ENCODE measurements around the gene MGAT4A.

MGAT4A gene

GRCh38 chr2:98614024-98614739, 116.8 kb downstream of the MGAT4A start:
- TF ChIP-seq, protein P1, sequence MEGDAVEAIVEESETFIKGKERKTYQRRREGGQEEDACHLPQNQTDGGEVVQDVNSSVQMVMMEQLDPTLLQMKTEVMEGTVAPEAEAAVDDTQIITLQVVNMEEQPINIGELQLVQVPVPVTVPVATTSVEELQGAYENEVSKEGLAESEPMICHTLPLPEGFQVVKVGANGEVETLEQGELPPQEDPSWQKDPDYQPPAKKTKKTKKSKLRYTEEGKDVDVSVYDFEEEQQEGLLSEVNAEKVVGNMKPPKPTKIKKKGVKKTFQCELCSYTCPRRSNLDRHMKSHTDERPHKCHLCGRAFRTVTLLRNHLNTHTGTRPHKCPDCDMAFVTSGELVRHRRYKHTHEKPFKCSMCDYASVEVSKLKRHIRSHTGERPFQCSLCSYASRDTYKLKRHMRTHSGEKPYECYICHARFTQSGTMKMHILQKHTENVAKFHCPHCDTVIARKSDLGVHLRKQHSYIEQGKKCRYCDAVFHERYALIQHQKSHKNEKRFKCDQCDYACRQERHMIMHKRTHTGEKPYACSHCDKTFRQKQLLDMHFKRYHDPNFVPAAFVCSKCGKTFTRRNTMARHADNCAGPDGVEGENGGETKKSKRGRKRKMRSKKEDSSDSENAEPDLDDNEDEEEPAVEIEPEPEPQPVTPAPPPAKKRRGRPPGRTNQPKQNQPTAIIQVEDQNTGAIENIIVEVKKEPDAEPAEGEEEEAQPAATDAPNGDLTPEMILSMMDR (IDR thresholded peaks at IDR 0.05; ENCODE audit: insufficient read depth, low read length, poor library complexity, severe bottlenecking) = no peak
- Histone ChIP-seq H3K27me3 (replicated peaks; ENCODE audit: control insufficient read depth, insufficient read depth, low read length) (no peaks in the 10 kb centered on the region), H3K4me3 (replicated peaks; ENCODE audit: low read depth, low read length) (no peak overlapping the region), H3K36me3 (ENCODE audit: control insufficient read depth, insufficient read depth, low read length) (peaks cover 10% of the 10 kb centered on the region)
- DNase-seq (ENCODE audit: extremely low read depth, insufficient read length) = no peak

DNA sequence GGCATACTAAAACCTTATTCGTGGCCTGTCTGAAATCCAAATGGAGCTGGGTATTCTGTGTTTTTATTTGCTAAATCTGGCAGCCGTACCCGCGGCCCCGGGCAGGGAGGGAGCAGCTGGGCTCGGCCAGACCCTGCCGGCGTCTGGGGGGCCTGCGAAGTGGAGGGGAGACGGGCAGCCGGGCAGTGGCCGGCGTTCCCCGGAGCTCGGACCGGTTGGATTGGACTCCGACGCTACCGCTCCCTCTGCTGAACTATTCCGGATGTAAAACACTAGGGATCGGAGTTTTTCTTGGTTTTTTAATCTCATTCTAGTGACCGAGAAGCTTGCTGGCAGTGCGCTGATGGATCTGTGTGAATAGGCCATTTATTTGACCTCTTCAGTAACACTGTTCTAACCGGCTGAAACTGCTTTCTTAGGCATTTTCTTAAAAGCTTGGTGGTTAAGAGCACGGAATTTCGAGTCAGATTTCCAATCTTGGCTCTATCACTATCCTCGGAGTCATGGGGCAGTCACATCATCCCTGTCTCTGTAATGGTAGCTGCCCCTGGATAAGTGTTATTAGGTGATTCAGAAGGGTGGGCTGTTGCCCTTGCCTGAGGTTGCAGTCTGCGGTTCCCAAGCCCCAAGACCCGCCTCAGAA, 121.8 kb downstream of the MGAT4A start:
- Histone ChIP-seq H3K27me3 (replicated peaks; ENCODE audit: control insufficient read depth, insufficient read depth, low read length) (no peaks in the 10 kb centered on the region), H3K4me3 (replicated peaks; ENCODE audit: low read depth, low read length) (peak overlapping the region; percentile 97), H3K36me3 (ENCODE audit: control insufficient read depth, insufficient read depth, low read length) (peaks cover 6% of the 10 kb centered on the region)
- no peak for DNase-seq (ENCODE audit: extremely low read depth, insufficient read length)
- TF ChIP-seq, protein P1 (IDR thresholded peaks at IDR 0.05; ENCODE audit: insufficient read depth, low read length, poor library complexity, severe bottlenecking) = no peak

- TF ChIP-seq, protein P1 (IDR thresholded peaks at IDR 0.05; ENCODE audit: insufficient read depth, low read length, poor library complexity, severe bottlenecking) = no peak
- peak; percentile 95 for DNase-seq (ENCODE audit: extremely low read depth, insufficient read length)
- Histone ChIP-seq H3K36me3 (ENCODE audit: control insufficient read depth, insufficient read depth, low read length) (peaks cover 2% of the 10 kb centered on the region), H3K4me3 (replicated peaks; ENCODE audit: low read depth, low read length) (peak within 1 kb of the TSS; percentile 97), H3K27me3 (replicated peaks; ENCODE audit: control insufficient read depth, insufficient read depth, low read length) (no peaks in the 10 kb centered on the region)
These were observed 122.6 kb downstream of the MGAT4A start, which contains the start of the genes COA5 and UNC50 for GRCh38 chr2:98608116-98608961. Gene COA5 (minus strand): TSS chr2:98608512. CDS start chr2:98608405, 107 bp downstream. Gene UNC50 (plus strand): TSS chr2:98608589. CDS start chr2:98609760, 1,171 bp downstream.

GRCh38 chr2:98607741-98608115, 123.2 kb downstream of the MGAT4A start:
- H3K27me3 ChIP-seq (replicated peaks; ENCODE audit: control insufficient read depth, insufficient read depth, low read length) = no peaks in the 10 kb centered on the region
- DNase-seq (ENCODE audit: extremely low read depth, insufficient read length) = no peak
- peaks cover 2% of the 10 kb centered on the region for H3K36me3 ChIP-seq (ENCODE audit: control insufficient read depth, insufficient read depth, low read length)
- TF ChIP-seq, protein P1 (IDR thresholded peaks at IDR 0.05; ENCODE audit: insufficient read depth, low read length, poor library complexity, severe bottlenecking) = no peak
- H3K4me3 ChIP-seq (replicated peaks; ENCODE audit: low read depth, low read length) = peak overlapping the region; percentile 97

GRCh38 chr2:98607104-98607503, 123.8 kb downstream of the MGAT4A start:
- peaks cover 2% of the 10 kb centered on the region for H3K36me3 ChIP-seq (ENCODE audit: control insufficient read depth, insufficient read depth, low read length)
- H3K4me3 ChIP-seq (replicated peaks; ENCODE audit: low read depth, low read length) = peak overlapping the region; percentile 97
- DNase-seq (ENCODE audit: extremely low read depth, insufficient read length) = no peak
- H3K27me3 ChIP-seq (replicated peaks; ENCODE audit: control insufficient read depth, insufficient read depth, low read length) = no peaks in the 10 kb centered on the region
- TF ChIP-seq, protein P1 (IDR thresholded peaks at IDR 0.05; ENCODE audit: insufficient read depth, low read length, poor library complexity, severe bottlenecking) = no peak
